KMS-11 (cell line): Measurements from ENCODE around the gene EMILIN2.

Experiments
- H2AFZ ChIP-seq: fragments of 200-600 bp; sonication (generic); 2 replicates; pipeline ENCODE4 v1.6.1; 2016; ENCODE audit warnings: antibody characterized with exemption, mixed run types, low read depth
- H3K27ac ChIP-seq: fragments of 200-600 bp; sonication (generic); 2 replicates; pipeline ENCODE4 v1.6.1; 2016; ENCODE audit warnings: mild to moderate bottlenecking, mixed run types
- H3K27me3 ChIP-seq: fragments of 200-600 bp; sonication (generic); 2 replicates; pipeline ENCODE4 v1.6.1; 2017; ENCODE audit warnings: mild to moderate bottlenecking, low read depth, mixed run types, moderate library complexity; ENCODE audit not compliant: insufficient read depth
- H3K36me3 ChIP-seq: fragments of 200-600 bp; sonication (generic); 2 replicates; pipeline ENCODE4 v1.6.1; 2017; ENCODE audit warnings: mild to moderate bottlenecking, mixed run types; ENCODE audit not compliant: insufficient read depth
- H3K4me1 ChIP-seq: fragments of 200-600 bp; sonication (generic); 2 replicates; pipeline ENCODE4 v1.6.1; 2016; ENCODE audit warnings: mild to moderate bottlenecking, low read depth, mixed run types; ENCODE audit not compliant: poor library complexity, severe bottlenecking
- H3K4me2 ChIP-seq: fragments of 200-600 bp; sonication (generic); 2 replicates; pipeline ENCODE4 v1.7.0; 2016; ENCODE audit warnings: mild to moderate bottlenecking, mixed run types
- H3K4me3 ChIP-seq: fragments of 200-600 bp; sonication (generic); IDR thresholded peaks from 2 replicates; pipeline ENCODE4 v1.6.1; 2017; ENCODE audit warnings: low read depth, low read length, mixed read lengths; ENCODE audit not compliant: insufficient read depth
- H3K79me2 ChIP-seq: fragments of 200-600 bp; sonication (generic); 2 replicates; pipeline ENCODE4 v1.6.1; 2016; ENCODE audit warnings: low read depth, mixed run types; ENCODE audit not compliant: insufficient read depth
- H3K9ac ChIP-seq: fragments of 200-600 bp; sonication (generic); 2 replicates; pipeline ENCODE4 v1.6.1; 2016; ENCODE audit warnings: mild to moderate bottlenecking, mixed run types
- H4K20me1 ChIP-seq: fragments of 200-600 bp; sonication (generic); 2 replicates; pipeline ENCODE4 v1.6.1; 2016; ENCODE audit warnings: mild to moderate bottlenecking, mixed run types; ENCODE audit not compliant: insufficient read depth
- CTCF ChIP-seq: fragments of 200-600 bp; sonication (generic); conservative IDR thresholded peaks from 2 replicates; pipeline ENCODE4 v1.6.1; 2017; ENCODE audit warnings: low read depth, mild to moderate bottlenecking, antibody characterized with exemption, low read length, moderate library complexity, mixed read lengths

EMILIN2 gene

GRCh38 chr18:2871111-2871720 is 24.4 kb downstream of the EMILIN2 start:
- Histone ChIP-seq H4K20me1 (no peaks in the 10 kb centered on the region), H3K4me1 (no peaks in the 10 kb centered on the region), H3K36me3 (no peaks in the 10 kb centered on the region), H3K27ac (no peak overlapping the region), H3K79me2 (no peaks in the 10 kb centered on the region), H2AFZ (no peak overlapping the region), H3K27me3 (no peaks in the 10 kb centered on the region), H3K4me3 (no peak overlapping the region), H3K4me2 (no peak overlapping the region), H3K9ac (no peak overlapping the region)
- TF ChIP-seq CTCF = no peak

- no peak overlapping the region for H3K4me2 ChIP-seq
Measured at GRCh38 chr18:2872095-2872494, 25.3 kb downstream of the EMILIN2 start.

GRCh38 chr18:2874765-2875164 is 28.0 kb downstream of the EMILIN2 start:
- no peaks in the 10 kb centered on the region for H3K27me3 ChIP-seq
- H2AFZ ChIP-seq = no peak overlapping the region
- H3K4me2 ChIP-seq = no peak overlapping the region
- no peak overlapping the region for H3K9ac ChIP-seq
- H3K27ac ChIP-seq = no peak overlapping the region
- H3K4me3 ChIP-seq = no peak overlapping the region
- no peaks in the 10 kb centered on the region for H3K36me3 ChIP-seq
- no peaks in the 10 kb centered on the region for H4K20me1 ChIP-seq
- no peaks in the 10 kb centered on the region for H3K79me2 ChIP-seq
- H3K4me1 ChIP-seq = no peaks in the 10 kb centered on the region
- TF ChIP-seq CTCF = no peak

More at GRCh38 chr18:2872095-2872494, 25.3 kb downstream of the EMILIN2 start:
- Histone ChIP-seq H3K27ac (no peak overlapping the region), H3K27me3 (no peaks in the 10 kb centered on the region), H4K20me1 (no peaks in the 10 kb centered on the region), H2AFZ (no peak overlapping the region), H3K36me3 (no peaks in the 10 kb centered on the region), H3K9ac (no peak overlapping the region), H3K4me1 (no peaks in the 10 kb centered on the region), H3K79me2 (no peaks in the 10 kb centered on the region), H3K4me3 (no peak overlapping the region)
- TF ChIP-seq CTCF = no peak

GRCh38 chr18:2878656-2879330 is 32.0 kb downstream of the EMILIN2 start:
- no peaks in the 10 kb centered on the region for H3K27me3 ChIP-seq
- no peak for TF ChIP-seq CTCF
- H3K4me3 ChIP-seq = no peak overlapping the region
- H2AFZ ChIP-seq = no peak overlapping the region
- H3K4me2 ChIP-seq = no peak overlapping the region
- no peaks in the 10 kb centered on the region for H4K20me1 ChIP-seq
- H3K9ac ChIP-seq = no peak overlapping the region
- H3K36me3 ChIP-seq = no peaks in the 10 kb centered on the region
- no peaks in the 10 kb centered on the region for H3K79me2 ChIP-seq
- H3K4me1 ChIP-seq = no peaks in the 10 kb centered on the region
- H3K27ac ChIP-seq = no peak overlapping the region
